ENCODE data around the gene NXN. TPM values are rescaled to one million over a fixed set of nuclear protein-coding genes. Genes with fewer than 3 reads are reported as not detected.
"Not testable (repeated sequence)": the region's sequence is repeated elsewhere in the genome, so short reads cannot be mapped to it uniquely, and the experiment has no call there.

NXN gene
- polyA plus RNA-seq, 3 donors: not detected

DNA sequence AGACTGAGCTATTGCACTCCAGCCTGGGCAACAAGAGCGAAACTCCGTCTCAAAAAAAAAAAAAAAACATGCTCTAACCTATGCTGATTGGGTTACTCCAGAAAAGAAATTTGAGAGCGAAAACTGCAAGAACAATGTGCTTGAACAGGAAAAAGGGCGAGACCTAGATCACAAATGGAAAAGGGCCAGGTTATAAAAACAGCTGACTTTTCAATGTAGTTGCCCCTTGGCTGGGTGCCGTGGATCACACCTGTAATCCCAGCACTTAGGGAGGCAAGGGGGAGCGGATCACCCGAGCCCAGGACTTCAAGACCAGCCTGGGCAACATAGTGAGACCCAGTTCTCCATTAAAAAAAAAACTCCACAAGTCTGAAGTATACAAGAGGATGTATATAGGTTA is 148.6 kb downstream of the NXN start:
- TF ChIP-seq, protein P1, sequence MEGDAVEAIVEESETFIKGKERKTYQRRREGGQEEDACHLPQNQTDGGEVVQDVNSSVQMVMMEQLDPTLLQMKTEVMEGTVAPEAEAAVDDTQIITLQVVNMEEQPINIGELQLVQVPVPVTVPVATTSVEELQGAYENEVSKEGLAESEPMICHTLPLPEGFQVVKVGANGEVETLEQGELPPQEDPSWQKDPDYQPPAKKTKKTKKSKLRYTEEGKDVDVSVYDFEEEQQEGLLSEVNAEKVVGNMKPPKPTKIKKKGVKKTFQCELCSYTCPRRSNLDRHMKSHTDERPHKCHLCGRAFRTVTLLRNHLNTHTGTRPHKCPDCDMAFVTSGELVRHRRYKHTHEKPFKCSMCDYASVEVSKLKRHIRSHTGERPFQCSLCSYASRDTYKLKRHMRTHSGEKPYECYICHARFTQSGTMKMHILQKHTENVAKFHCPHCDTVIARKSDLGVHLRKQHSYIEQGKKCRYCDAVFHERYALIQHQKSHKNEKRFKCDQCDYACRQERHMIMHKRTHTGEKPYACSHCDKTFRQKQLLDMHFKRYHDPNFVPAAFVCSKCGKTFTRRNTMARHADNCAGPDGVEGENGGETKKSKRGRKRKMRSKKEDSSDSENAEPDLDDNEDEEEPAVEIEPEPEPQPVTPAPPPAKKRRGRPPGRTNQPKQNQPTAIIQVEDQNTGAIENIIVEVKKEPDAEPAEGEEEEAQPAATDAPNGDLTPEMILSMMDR (IDR thresholded peaks at IDR 0.05): no peak
- intact Hi-C loops (cut with micrococcal nuclease): no loop called here
- Mint-ChIP-seq H3K4me1 (no peaks in the 10 kb centered on the region), H3K36me3 (no peaks in the 10 kb centered on the region), H3K27me3 (ENCODE audit: low read depth in 3 of 3) (peaks cover 2 to 4% (median 2%) of the 10 kb centered on the region in 3 donors), H3K4me3 (no peak overlapping the region), H3K27ac (no peak overlapping the region), H3K9me3 (peaks cover 2 to 21% (median 14%) of the 10 kb centered on the region in 7 donors)
- peaks cover 5 to 9% of the 10 kb centered on the region in 2 donors for H3K9me3 ChIP-seq (replicated peaks in 1 of 2; ENCODE audit: control insufficient read depth in 1 of 2, insufficient read depth in 1 of 2, low read length in 2 of 2)
- no peak overlapping the region for H3K9ac ChIP-seq (ENCODE audit: insufficient read depth, low read length, poor library complexity, severe bottlenecking)
- 81% methylated on average over 4 of the region's 7 CpGs for WGBS (ENCODE audit: insufficient coverage)
- no peaks in the 10 kb centered on the region for H4K20me1 ChIP-seq (ENCODE audit: insufficient read depth, low read length)
- no peaks in the 10 kb centered on the region for H3K36me3 ChIP-seq (replicated peaks in 1 of 2; ENCODE audit: control insufficient read depth in 1 of 2, insufficient read depth in 2 of 2, low read length in 2 of 2)
- H3K4me3 ChIP-seq (replicated peaks in 1 of 3; ENCODE audit: low read depth in 2 of 3, low read length in 3 of 3): no peak overlapping the region
- no peak overlapping the region for H2AFZ ChIP-seq (ENCODE audit: insufficient read depth, low read depth, low read length, poor library complexity, severe bottlenecking)
- H3K4me2 ChIP-seq (replicated peaks; ENCODE audit: extremely low read depth, low read length, poor library complexity, severe bottlenecking): no peak overlapping the region
- no peak for DNase-seq
- H3K79me2 ChIP-seq (ENCODE audit: insufficient read depth, low read length): no peaks in the 10 kb centered on the region
- no peaks in the 10 kb centered on the region for H3K4me1 ChIP-seq (ENCODE audit: control insufficient read depth in 1 of 2, insufficient read depth in 2 of 2, low read length in 2 of 2)
- no peak overlapping the region for H3K27ac ChIP-seq (ENCODE audit: low read depth in 1 of 2, low read length in 2 of 2)
- H3K27me3 ChIP-seq (ENCODE audit: control insufficient read depth in 2 of 2, insufficient read depth in 2 of 2, low read length in 2 of 2): no peaks in the 10 kb centered on the region

DNA sequence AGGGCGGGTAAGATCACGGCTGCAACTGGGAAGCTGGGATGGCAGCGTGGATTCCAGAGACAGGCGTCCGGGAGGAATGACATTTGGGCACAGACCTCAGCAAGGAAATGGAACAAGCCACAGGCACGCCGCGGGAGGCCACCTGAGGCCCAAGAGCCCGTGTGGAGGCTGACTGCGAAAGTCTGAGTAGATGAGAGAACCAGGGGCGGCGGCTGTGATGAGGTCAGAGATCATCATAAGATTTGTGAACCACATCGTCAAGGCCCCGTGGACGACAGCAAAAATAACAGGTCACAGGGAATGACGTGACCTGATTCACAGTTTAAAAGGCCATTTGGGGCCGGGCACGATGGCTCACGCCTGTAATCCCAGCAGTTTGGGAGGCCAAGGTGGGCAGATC is 149.2 kb downstream of the NXN start:
- intact Hi-C loops (cut with micrococcal nuclease): no loop called here
- H3K36me3 Mint-ChIP-seq: no peaks in the 10 kb centered on the region
- DNase-seq: no peak
- Histone ChIP-seq H3K79me2 (ENCODE audit: insufficient read depth, low read length) (no peaks in the 10 kb centered on the region), H3K9ac (ENCODE audit: insufficient read depth, low read length, poor library complexity, severe bottlenecking) (no peak overlapping the region), H3K4me2 (replicated peaks; ENCODE audit: extremely low read depth, low read length, poor library complexity, severe bottlenecking) (no peak overlapping the region), H2AFZ (ENCODE audit: insufficient read depth, low read depth, low read length, poor library complexity, severe bottlenecking) (no peak overlapping the region), H3K27me3 (ENCODE audit: control insufficient read depth in 2 of 2, insufficient read depth in 2 of 2, low read length in 2 of 2) (no peaks in the 10 kb centered on the region), H3K4me3 (replicated peaks in 1 of 3; ENCODE audit: low read depth in 2 of 3, low read length in 3 of 3) (no peak overlapping the region), H3K4me1 (ENCODE audit: control insufficient read depth in 1 of 2, insufficient read depth in 2 of 2, low read length in 2 of 2) (no peaks in the 10 kb centered on the region), H4K20me1 (ENCODE audit: insufficient read depth, low read length) (no peaks in the 10 kb centered on the region), H3K36me3 (replicated peaks in 1 of 2; ENCODE audit: control insufficient read depth in 1 of 2, insufficient read depth in 2 of 2, low read length in 2 of 2) (no peaks in the 10 kb centered on the region), H3K9me3 (replicated peaks in 1 of 2; ENCODE audit: control insufficient read depth in 1 of 2, insufficient read depth in 1 of 2, low read length in 2 of 2) (peaks cover 5 to 9% of the 10 kb centered on the region in 2 donors), H3K27ac (ENCODE audit: low read depth in 1 of 2, low read length in 2 of 2) (no peak overlapping the region)
- H3K4me1 Mint-ChIP-seq: no peaks in the 10 kb centered on the region
- no peak overlapping the region for H3K4me3 Mint-ChIP-seq
- H3K27me3 Mint-ChIP-seq (ENCODE audit: low read depth in 3 of 3): peaks cover 2 to 4% (median 4%) of the 10 kb centered on the region in 3 donors
- WGBS (ENCODE audit: insufficient coverage): 83% methylated on average over 19 of the region's 19 CpGs
- H3K9me3 Mint-ChIP-seq: peaks cover 2 to 21% (median 14%) of the 10 kb centered on the region in 7 donors
- no peak overlapping the region for H3K27ac Mint-ChIP-seq
- TF ChIP-seq, protein P1 (IDR thresholded peaks at IDR 0.05): no peak

DNA sequence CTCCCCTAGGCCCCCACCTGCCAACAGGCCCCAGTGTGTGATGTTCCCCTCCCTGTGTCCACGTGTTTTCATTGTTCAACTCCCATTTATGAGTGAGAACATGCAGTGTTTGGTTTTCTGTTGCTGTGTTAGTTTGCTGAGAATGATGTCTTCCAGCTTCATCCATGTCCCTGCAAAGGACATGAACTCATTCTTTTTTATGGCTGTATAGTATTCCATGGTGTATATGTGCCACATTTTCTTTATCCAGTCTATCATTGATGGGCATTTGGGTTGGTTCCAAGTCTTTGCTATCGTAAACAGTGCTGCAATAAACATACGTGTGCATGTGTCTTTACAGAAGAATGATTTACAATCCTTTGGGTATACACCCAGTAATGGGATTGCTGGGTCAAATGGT is 150.0 kb downstream of the NXN start:
- H2AFZ ChIP-seq (ENCODE audit: insufficient read depth, low read depth, low read length, poor library complexity, severe bottlenecking); H3K79me2 ChIP-seq (ENCODE audit: insufficient read depth, low read length); H4K20me1 ChIP-seq (ENCODE audit: insufficient read depth, low read length); H3K9ac ChIP-seq (ENCODE audit: insufficient read depth, low read length, poor library complexity, severe bottlenecking); intact Hi-C loops (cut with micrococcal nuclease); H3K27ac Mint-ChIP-seq; H3K4me1 Mint-ChIP-seq; H3K4me1 ChIP-seq (ENCODE audit: control insufficient read depth in 1 of 2, insufficient read depth in 2 of 2, low read length in 2 of 2); H3K4me3 Mint-ChIP-seq; H3K4me3 ChIP-seq (replicated peaks in 1 of 3; ENCODE audit: low read depth in 2 of 3, low read length in 3 of 3); H3K4me2 ChIP-seq (replicated peaks; ENCODE audit: extremely low read depth, low read length, poor library complexity, severe bottlenecking); H3K36me3 ChIP-seq (replicated peaks in 1 of 2; ENCODE audit: control insufficient read depth in 1 of 2, insufficient read depth in 2 of 2, low read length in 2 of 2); DNase-seq; H3K27me3 Mint-ChIP-seq (ENCODE audit: low read depth in 3 of 3); H3K36me3 Mint-ChIP-seq; H3K27ac ChIP-seq (ENCODE audit: low read depth in 1 of 2, low read length in 2 of 2); H3K9me3 ChIP-seq (replicated peaks in 1 of 2; ENCODE audit: control insufficient read depth in 1 of 2, insufficient read depth in 1 of 2, low read length in 2 of 2); H3K27me3 ChIP-seq (ENCODE audit: control insufficient read depth in 2 of 2, insufficient read depth in 2 of 2, low read length in 2 of 2): not testable (repeated sequence)
- peaks cover 2 to 19% (median 14%) of the 10 kb centered on the region in 7 donors for H3K9me3 Mint-ChIP-seq
- WGBS (ENCODE audit: insufficient coverage): no CpG with 5 or more reads among the region's 3 CpGs
